MCF 10A (cell line): Measurements from ENCODE around the gene C1QTNF6. TPM values are rescaled to one million over a fixed set of nuclear protein-coding genes. Genes with fewer than 3 reads are reported as not detected.

Experiments
- BruUV-seq: library from RNA; stranded (reverse); fragments of 400-500 nt; replicated peaks from 2 replicates; lab custom pipeline; 2021; lab: Mats Ljungman, UMichigan
- CTCF ChIA-PET: fragments of 300-600 bp; sonication (Branson Sonifier 250); formaldehyde crosslinking; extraction: SDS; loops from one replicate; lab custom pipeline; 2021; ENCODE audit warnings: antibody characterized with exemption, inconsistent platforms; lab: Yijun Ruan, JAX
- POLR2A ChIA-PET: fragments of 300-600, 350-650 bp; sonication (Branson Sonifier 250); formaldehyde crosslinking; extraction: SDS; loops from one replicate; lab custom pipeline; 2020; ENCODE audit warnings: antibody characterized with exemption, inconsistent platforms; lab: Yijun Ruan, JAX
- DNase-seq: peaks from one replicate; pipeline ENCODE4 v3.0.0-alpha.2; 2018; ENCODE audit not compliant: unreplicated experiment
- H3K27ac Mint-ChIP-seq: one replicate; pipeline ENCODE4 v1.8.0; 2022; ENCODE audit warnings: mild to moderate bottlenecking, low read depth, mixed read lengths; ENCODE audit not compliant: unreplicated experiment
- H3K27me3 Mint-ChIP-seq: one replicate; pipeline ENCODE4 v1.8.0; 2022; ENCODE audit warnings: mixed read lengths; ENCODE audit not compliant: insufficient read depth, unreplicated experiment
- H3K36me3 Mint-ChIP-seq: one replicate; pipeline ENCODE4 v1.8.0; 2022; ENCODE audit warnings: mild to moderate bottlenecking, moderate library complexity, mixed read lengths; ENCODE audit not compliant: insufficient read depth, unreplicated experiment
- H3K4me1 Mint-ChIP-seq: one replicate; pipeline ENCODE4 v1.8.0; 2022; ENCODE audit warnings: mixed read lengths; ENCODE audit not compliant: insufficient read depth, unreplicated experiment
- H3K4me3 Mint-ChIP-seq: one replicate; pipeline ENCODE4 v1.8.0; 2022; ENCODE audit warnings: mild to moderate bottlenecking, moderate library complexity, mixed read lengths; ENCODE audit not compliant: unreplicated experiment
- H3K9me3 Mint-ChIP-seq: one replicate; pipeline ENCODE4 v1.8.0; 2022; ENCODE audit warnings: mixed read lengths; ENCODE audit not compliant: unreplicated experiment
- intact Hi-C: fragments of 100-400 bp; cut with micrococcal nuclease; formaldehyde crosslinking; loops from 2 replicates; pipeline ENCODE4 v1.14.1; 2022
- total RNA-seq: library from RNA; stranded (reverse); gene quantifications from 2 replicates; pipeline ENCODE4 v1.2.3, GENCODE V29; 2022
- TF ChIP-seq, protein P1 (sequence below): fragments of 200-600 bp; IDR thresholded peaks from one replicate; pipeline ENCODE4 v1.8.0; 2022; ENCODE audit warnings: antibody characterized with exemption, mild to moderate bottlenecking; ENCODE audit not compliant: unreplicated experiment

The C1QTNF6 gene
- total RNA-seq, 1 experiment from 2014 or later = 6.6 TPM

DNA sequence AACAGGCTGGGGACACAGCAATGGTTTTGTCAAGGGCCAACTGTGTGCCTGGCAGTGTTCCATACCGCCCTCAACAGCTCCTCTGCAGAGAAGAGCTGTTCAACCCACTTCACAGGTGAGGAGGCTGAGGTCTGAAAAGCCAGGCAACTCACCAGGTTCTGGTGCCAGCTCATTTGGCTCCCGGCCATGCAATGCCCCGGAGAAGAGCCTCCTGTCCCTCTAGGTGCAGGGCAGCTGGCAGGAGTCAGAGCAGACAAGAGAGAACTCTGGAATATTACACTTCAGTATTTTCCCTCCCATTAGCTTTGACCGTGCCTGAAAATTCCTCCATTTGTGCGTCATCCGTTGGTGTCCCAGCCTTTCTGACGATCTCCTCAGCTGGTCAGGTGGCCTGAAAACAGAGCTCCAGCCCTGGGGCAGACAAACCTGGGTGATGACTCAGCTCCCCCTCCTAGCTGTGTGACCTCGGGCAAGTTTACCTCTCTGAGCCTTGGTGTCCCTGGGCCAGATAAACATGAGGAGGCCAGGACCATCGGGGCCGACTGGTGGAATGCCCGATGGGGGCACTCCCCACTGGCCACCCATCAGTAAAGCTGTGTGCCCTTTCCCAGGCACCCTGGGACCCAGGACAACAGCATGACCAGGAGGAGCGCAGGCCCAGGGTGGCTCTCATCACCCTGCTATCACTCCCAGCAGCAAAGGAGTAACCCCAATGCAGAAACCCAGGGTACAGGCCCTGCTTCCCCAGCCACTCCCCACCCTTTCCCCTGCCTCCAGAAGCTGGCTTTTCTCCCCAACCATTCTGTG is 9.6 kb upstream of the C1QTNF6 start:
- POLR2A ChIA-PET = interaction anchor here (0.5 to 2.0 kb wide), 25 partner anchors 8 to 691 kb away, joined by 3 to 14 read pairs (median 4); partner anchors contain the start of genes IFT27, KCTD17, MPST and RAC2
- BruUV-seq = no TSS peak
- Mint-ChIP-seq H3K4me1 (peaks cover 25% of the 10 kb centered on the region), H3K4me3 (peak overlapping the region; percentile 81), H3K27ac (peak overlapping the region; percentile 90), H3K27me3 (no peaks in the 10 kb centered on the region), H3K36me3 (no peaks in the 10 kb centered on the region), H3K9me3 (no peaks in the 10 kb centered on the region)
- TF ChIP-seq, protein P1, sequence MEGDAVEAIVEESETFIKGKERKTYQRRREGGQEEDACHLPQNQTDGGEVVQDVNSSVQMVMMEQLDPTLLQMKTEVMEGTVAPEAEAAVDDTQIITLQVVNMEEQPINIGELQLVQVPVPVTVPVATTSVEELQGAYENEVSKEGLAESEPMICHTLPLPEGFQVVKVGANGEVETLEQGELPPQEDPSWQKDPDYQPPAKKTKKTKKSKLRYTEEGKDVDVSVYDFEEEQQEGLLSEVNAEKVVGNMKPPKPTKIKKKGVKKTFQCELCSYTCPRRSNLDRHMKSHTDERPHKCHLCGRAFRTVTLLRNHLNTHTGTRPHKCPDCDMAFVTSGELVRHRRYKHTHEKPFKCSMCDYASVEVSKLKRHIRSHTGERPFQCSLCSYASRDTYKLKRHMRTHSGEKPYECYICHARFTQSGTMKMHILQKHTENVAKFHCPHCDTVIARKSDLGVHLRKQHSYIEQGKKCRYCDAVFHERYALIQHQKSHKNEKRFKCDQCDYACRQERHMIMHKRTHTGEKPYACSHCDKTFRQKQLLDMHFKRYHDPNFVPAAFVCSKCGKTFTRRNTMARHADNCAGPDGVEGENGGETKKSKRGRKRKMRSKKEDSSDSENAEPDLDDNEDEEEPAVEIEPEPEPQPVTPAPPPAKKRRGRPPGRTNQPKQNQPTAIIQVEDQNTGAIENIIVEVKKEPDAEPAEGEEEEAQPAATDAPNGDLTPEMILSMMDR = no peak
- DNase-seq = peak; percentile 91
- intact Hi-C loops = loop anchor here (1.0 to 10.0 kb wide), 3 partner anchors 31 to 415 kb away; no protein-coding TSS in a partner anchor
- CTCF ChIA-PET = interaction anchor here (0.5 to 3.4 kb wide), 35 partner anchors 14 to 691 kb away, joined by 3 to 23 read pairs (median 3); partner anchors contain the start of gene FOXRED2

DNA sequence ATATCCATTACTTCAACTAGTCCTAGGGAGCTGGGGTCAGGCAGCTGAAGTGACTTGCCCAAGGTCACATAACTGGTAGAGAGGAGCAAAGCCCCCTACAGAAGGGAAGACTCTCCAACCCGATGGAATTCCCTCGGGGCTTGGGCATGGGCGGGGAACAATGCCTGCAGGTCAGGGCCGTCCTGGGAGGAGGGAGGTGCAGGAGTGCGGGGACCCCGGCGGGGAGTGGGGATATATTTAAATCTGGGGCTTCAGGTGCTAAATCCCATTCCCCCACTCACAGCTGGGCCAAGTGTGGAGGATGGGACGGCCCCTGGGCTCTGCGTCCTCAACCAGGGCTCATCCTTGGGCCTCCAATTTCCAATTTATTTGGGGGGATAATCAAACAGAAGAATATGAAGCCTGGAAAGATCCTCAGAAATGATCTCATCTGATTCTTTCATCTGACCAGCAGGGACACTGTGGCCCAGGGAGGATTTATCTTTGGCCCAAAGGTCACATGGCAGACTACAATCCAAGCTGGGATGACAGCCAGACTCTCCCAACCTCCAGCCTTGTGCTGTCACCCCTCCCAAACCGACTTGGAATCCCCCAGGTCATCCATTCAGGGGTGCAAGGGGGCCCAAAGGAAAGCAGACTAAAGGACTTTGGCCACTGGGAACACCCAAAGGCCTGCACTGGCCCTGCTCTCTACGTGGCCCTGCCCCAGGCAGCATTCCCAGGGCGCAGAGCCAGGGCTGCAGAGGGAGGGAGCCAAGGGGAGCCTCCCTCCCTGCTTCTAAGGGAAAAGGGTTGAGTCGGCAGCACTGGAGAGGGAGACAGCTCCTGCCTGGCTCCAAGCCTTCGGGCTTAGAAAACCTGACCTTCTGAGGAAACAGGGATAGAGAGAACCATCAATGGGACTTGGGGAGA is 8.7 kb upstream of the C1QTNF6 start:
- TF ChIP-seq, protein P1 = no peak
- intact Hi-C loops = loop anchor here (5.0 to 10.0 kb wide), 2 partner anchors 322 to 414 kb away; no protein-coding TSS in a partner anchor
- peak; percentile 94 for DNase-seq
- Mint-ChIP-seq H3K4me1 (peaks cover 25% of the 10 kb centered on the region), H3K27me3 (no peaks in the 10 kb centered on the region), H3K27ac (peak overlapping the region; percentile 90), H3K9me3 (no peaks in the 10 kb centered on the region), H3K36me3 (no peaks in the 10 kb centered on the region), H3K4me3 (peak overlapping the region; percentile 81)
- ChIA-PET POLR2A (interaction anchor here (0.5 to 2.0 kb wide), 19 partner anchors 8 to 691 kb away, joined by 3 to 14 read pairs (median 5); partner anchors contain the start of genes IFT27, KCTD17, MPST and RAC2), CTCF (interaction anchor here (0.5 to 3.4 kb wide), 30 partner anchors 13 to 663 kb away, joined by 3 to 23 read pairs (median 3); no protein-coding TSS in a partner anchor)
- BruUV-seq = no TSS peak

DNA sequence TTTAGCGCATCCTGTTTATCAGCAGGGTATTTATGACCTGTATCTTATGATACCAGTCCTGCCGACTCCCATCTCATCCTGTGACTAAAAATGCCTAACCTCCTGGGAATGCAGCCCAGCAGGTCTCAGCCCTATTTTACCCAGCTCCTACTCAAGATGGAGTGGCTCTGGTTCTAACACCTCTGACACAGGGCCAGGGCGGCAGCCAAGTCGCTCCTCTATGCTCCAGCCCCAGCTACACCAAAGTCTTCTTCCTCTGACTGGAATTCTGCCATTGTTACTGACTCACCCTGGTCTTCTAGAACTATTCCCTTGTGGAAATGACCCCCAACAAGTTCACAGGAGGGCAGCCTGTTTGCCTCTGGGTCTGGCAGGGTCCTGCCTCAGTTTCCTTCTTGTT is 7.9 kb upstream of the C1QTNF6 start:
- no peaks in the 10 kb centered on the region for H3K36me3 Mint-ChIP-seq
- H3K27me3 Mint-ChIP-seq = no peaks in the 10 kb centered on the region
- TF ChIP-seq, protein P1 = no peak
- no TSS peak for BruUV-seq
- H3K9me3 Mint-ChIP-seq = no peaks in the 10 kb centered on the region
- no peak overlapping the region for H3K4me3 Mint-ChIP-seq
- H3K4me1 Mint-ChIP-seq = peaks cover 25% of the 10 kb centered on the region
- ChIA-PET CTCF (interaction anchor here (0.6 to 0.7 kb wide), 2 partner anchors 13 to 29 kb away, joined by 3 to 4 read pairs; no protein-coding TSS in a partner anchor), POLR2A (interaction anchor here (0.7 to 1.7 kb wide), 2 partner anchors 9 to 821 kb away, joined by 3 to 5 read pairs; no protein-coding TSS in a partner anchor)
- intact Hi-C loops = loop anchor here (5.0 to 10.0 kb wide), 2 partner anchors 321 to 414 kb away; no protein-coding TSS in a partner anchor
- H3K27ac Mint-ChIP-seq = peak overlapping the region; percentile 90
- no peak for DNase-seq
